HepG2 (cell line): Measurements from ENCODE around the gene STEAP2. TPM values are rescaled to one million over a fixed set of nuclear protein-coding genes. Genes with fewer than 3 reads are reported as not detected.

Experiments used
- BRCA1 ChIP-seq: sonication (generic); formaldehyde crosslinking; IDR thresholded peaks from 2 replicates; pipeline ENCODE4 v1.4.0; 2020; ENCODE audit warnings: missing genetic modification reagents
- CBX1 ChIP-seq: IDR thresholded peaks from one replicate; pipeline ENCODE4 v1.6.1; 2016; ENCODE audit warnings: antibody characterized with exemption, low read depth
- FOXJ3 ChIP-seq: sonication (generic); formaldehyde crosslinking; IDR thresholded peaks from 2 replicates; pipeline ENCODE4 v1.4.0; 2020; ENCODE audit warnings: missing genetic modification reagents, mild to moderate bottlenecking, borderline replicate concordance
- IRX3 ChIP-seq: sonication (generic); formaldehyde crosslinking; IDR thresholded peaks from 2 replicates; pipeline ENCODE4 v1.8.1; 2023; ENCODE audit warnings: mild to moderate bottlenecking, low read depth, missing genetic modification reagents, borderline replicate concordance
- ISL2 ChIP-seq: sonication (generic); formaldehyde crosslinking; IDR thresholded peaks from 2 replicates; pipeline ENCODE4 v1.5.0; 2020; ENCODE audit warnings: missing genetic modification reagents
- KLF11 ChIP-seq: IDR thresholded peaks from 2 replicates; pipeline ENCODE4 v1.6.1; 2016; ENCODE audit warnings: missing compliant biosample characterization
- KLF16 ChIP-seq, 2 experiments: sonication (generic) in 1 of 2; formaldehyde crosslinking in 1 of 2; IDR thresholded peaks; 2 replicates each; pipeline versions ENCODE4 v1.6.1 to v1.8.0; 2016 to 2023; ENCODE audit warnings: missing genetic modification reagents in 2 of 2, missing compliant biosample characterization in 1 of 2
- KMT2B ChIP-seq: IDR thresholded peaks from 2 replicates; pipeline ENCODE4 v1.6.1; 2016; ENCODE audit warnings: missing genetic modification reagents, missing compliant biosample characterization
- MAZ ChIP-seq, 2 experiments: sonication (generic) in 1 of 2; formaldehyde crosslinking in 1 of 2; IDR thresholded peaks; 2 replicates each; pipeline versions ENCODE4 v1.5.0 to v1.6.1; 2012 to 2020; ENCODE audit warnings: low read depth in 2 of 2, mild to moderate bottlenecking in 2 of 2, borderline replicate concordance in 1 of 2, improper control_type of control experiment in 1 of 2, low read length in 1 of 2, missing genetic modification reagents in 1 of 2, moderate library complexity in 1 of 2
- PHF21A ChIP-seq: sonication (generic); formaldehyde crosslinking; IDR thresholded peaks from 2 replicates; pipeline ENCODE4 v1.5.0; 2020; ENCODE audit warnings: mild to moderate bottlenecking, missing genetic modification reagents
- PHF8 ChIP-seq: sonication (generic); formaldehyde crosslinking; IDR thresholded peaks from 2 replicates; pipeline ENCODE4 v1.5.0; 2020; ENCODE audit warnings: missing genetic modification reagents
- THAP11 ChIP-seq: IDR thresholded peaks from 2 replicates; pipeline ENCODE4 v1.6.1; 2016; ENCODE audit warnings: missing biosample characterization, missing genetic modification reagents
- TMF1 ChIP-seq: sonication (generic); formaldehyde crosslinking; IDR thresholded peaks from 2 replicates; pipeline ENCODE4 v1.8.1; 2022; ENCODE audit warnings: low read depth, missing genetic modification reagents
- ZKSCAN8 ChIP-seq: IDR thresholded peaks from 2 replicates; pipeline ENCODE4 v1.6.1; 2016; ENCODE audit warnings: borderline replicate concordance, missing genetic modification reagents, missing compliant biosample characterization
- ZNF160 ChIP-seq: sonication (generic); formaldehyde crosslinking; IDR thresholded peaks from 2 replicates; pipeline ENCODE4 v1.8.0; 2022; ENCODE audit warnings: mild to moderate bottlenecking, inconsistent platforms, missing genetic modification reagents
- ZNF251 ChIP-seq: sonication (generic); formaldehyde crosslinking; IDR thresholded peaks from 2 replicates; pipeline ENCODE4 v1.9.0; 2021; ENCODE audit warnings: mild to moderate bottlenecking, missing genetic modification reagents
- ZNF274 ChIP-seq: sonication (generic); formaldehyde crosslinking; IDR thresholded peaks from 2 replicates; pipeline ENCODE4 v1.5.1; 2020; ENCODE audit warnings: mild to moderate bottlenecking, missing genetic modification reagents
- ZNF333 ChIP-seq: sonication (generic); formaldehyde crosslinking; IDR thresholded peaks from 2 replicates; pipeline ENCODE4 v1.4.0; 2020; ENCODE audit warnings: mild to moderate bottlenecking, missing genetic modification reagents, borderline replicate concordance
- ZNF33B ChIP-seq: sonication (generic); formaldehyde crosslinking; IDR thresholded peaks from 2 replicates; pipeline ENCODE4 v1.5.1; 2020; ENCODE audit warnings: mild to moderate bottlenecking, missing genetic modification reagents
- ZNF407 ChIP-seq: sonication (generic); formaldehyde crosslinking; IDR thresholded peaks from one replicate; pipeline ENCODE4 v1.5.1; 2020; ENCODE audit warnings: mild to moderate bottlenecking, missing genetic modification reagents; ENCODE audit errors: not compliant biosample characterization
- ZNF451 ChIP-seq: sonication (generic); formaldehyde crosslinking; IDR thresholded peaks from 2 replicates; pipeline ENCODE4 v1.5.0; 2020; ENCODE audit warnings: mild to moderate bottlenecking, missing genetic modification reagents
- ZNF543 ChIP-seq: sonication (generic); formaldehyde crosslinking; IDR thresholded peaks from 2 replicates; pipeline ENCODE4 v1.4.0; 2020; ENCODE audit warnings: mild to moderate bottlenecking, missing genetic modification reagents
- ZNF841 ChIP-seq: sonication (generic); formaldehyde crosslinking; IDR thresholded peaks from 2 replicates; pipeline ENCODE4 v1.8.1; 2023; ENCODE audit warnings: missing genetic modification reagents, borderline replicate concordance
- polyA plus RNA-seq, 8 experiments: library from polyadenylated mRNA; depleted of rRNA in 3 of 8; stranded (reverse) in 7 of 8; unstranded in 1 of 8; fragments of >200 nt; fragmentation: Illumina TruSeq in 4 of 8; extraction: Trizol in 4 of 8; gene quantifications; 2 replicates each; pipeline versions ENCODE4 v1.2.1 to v1.2.3, GENCODE V29; 2011 to 2016; ENCODE audit warnings: low read depth in 4 of 8, missing spikeins in 1 of 8, mixed read lengths in 1 of 8; ENCODE audit not compliant: insufficient read depth in 1 of 8
- total RNA-seq, 5 experiments: library from RNA; depleted of rRNA; stranded (reverse); fragments of >200 nt; fragmentation: Illumina TruSeq; extraction: Trizol; gene quantifications; 2 replicates each; pipeline ENCODE4 v1.2.3, GENCODE V29; 2016; ENCODE audit warnings: low read depth in 1 of 5

STEAP2 gene
- total and polyA plus RNA-seq, 2 of the 13 experiments (the other 11 are each of a cell fraction or from before 2014, with no cell fraction given) = 4.3 to 4.4 TPM

DNA sequence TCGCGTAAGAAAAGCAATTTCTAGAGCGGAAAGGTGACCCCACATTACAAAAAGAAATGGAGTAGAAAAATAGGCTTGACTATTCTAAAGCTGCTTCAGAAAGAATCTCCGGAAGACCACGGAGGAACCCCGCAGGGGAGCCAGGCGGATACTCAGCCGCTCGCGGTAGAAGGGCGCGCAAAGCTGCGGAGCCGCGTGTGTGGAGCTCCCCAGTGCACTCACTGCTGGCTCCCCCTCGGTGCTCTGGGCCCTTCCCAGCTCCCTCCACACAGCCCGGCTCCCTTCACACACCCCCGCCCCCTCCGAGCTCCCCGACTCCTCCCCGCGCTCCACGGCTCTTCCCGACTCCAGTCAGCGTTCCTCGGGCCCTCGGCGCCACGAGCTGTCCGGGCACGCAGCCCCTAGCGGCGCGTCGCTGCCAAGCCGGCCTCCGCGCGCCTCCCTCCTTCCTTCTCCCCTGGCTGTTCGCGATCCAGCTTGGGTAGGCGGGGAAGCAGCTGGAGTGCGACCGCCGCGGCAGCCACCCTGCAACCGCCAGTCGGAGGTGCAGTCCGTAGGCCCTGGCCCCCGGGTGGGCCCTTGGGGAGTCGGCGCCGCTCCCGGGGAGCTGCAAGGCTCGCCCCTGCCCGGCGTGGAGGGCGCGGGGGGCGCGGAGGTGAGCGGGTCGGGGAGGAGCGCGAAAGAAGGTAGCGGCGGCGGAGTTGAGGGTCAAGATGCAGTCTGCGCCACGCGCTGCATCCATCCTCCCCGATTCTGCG lies at the start of gene STEAP2 (continued):
- peak; percentile 92 for TF ChIP-seq ZNF407 (CRISPR knock-in tag)
- TF ChIP-seq ZNF274 (CRISPR knock-in tag) = peak; percentile 74; the same call in 1 of the 2 replicates
- TF ChIP-seq ZNF160 (CRISPR knock-in tag) = peak; percentile 31; the same call in 1 of the 2 replicates
- TF ChIP-seq MAZ (IDR thresholded peaks at IDR 0.05; ENCODE audit: borderline replicate concordance, low read depth, low read length) = peak; percentile 65; the same call in 1 of the 2 replicates
- TF ChIP-seq MAZ (CRISPR knock-in tag; IDR thresholded peaks at IDR 0.05; ENCODE audit: low read depth) = peak; percentile 98
- peak; percentile 94 for TF ChIP-seq PHF8
- TF ChIP-seq TMF1 (CRISPR knock-in tag) = peak; percentile 37; the same call in 1 of the 2 replicates
- TF ChIP-seq ZNF333 (CRISPR knock-in tag) = 0 out of 2 replicates have a peak, but pooled peaks have one; percentile 82
- TF ChIP-seq ZNF543 (CRISPR knock-in tag) = peak; percentile 78
- TF ChIP-seq PHF21A (CRISPR knock-in tag) = peak; percentile 47; the same call in 1 of the 2 replicates
- peak; percentile 88 for TF ChIP-seq KMT2B (CRISPR knock-in tag)
- peak; percentile 70; the same call in 1 of the 2 replicates for TF ChIP-seq ZNF841 (CRISPR knock-in tag)
- TF ChIP-seq KLF16 (CRISPR knock-in tag; IDR thresholded peaks at IDR 0.05) = peak in 1 of 2 experiments; percentile 75; a peak in 2 of 4 replicates
- TF ChIP-seq FOXJ3 (CRISPR knock-in tag) = peak; percentile 53; the same call in 1 of the 2 replicates
- peak; percentile 67 for TF ChIP-seq CBX1
- no peak for TF ChIP-seq ZNF251 (CRISPR knock-in tag)
- TF ChIP-seq IRX3 = 0 out of 2 replicates have a peak, but pooled peaks have one; percentile 38
- TF ChIP-seq ISL2 = no peak
- TF ChIP-seq ZKSCAN8 (CRISPR knock-in tag) = no peak
- TF ChIP-seq KLF11 = no peak
- no peak for TF ChIP-seq BRCA1 (CRISPR knock-in tag)
- TF ChIP-seq ZNF451 (CRISPR knock-in tag) = peak; percentile 93
- peak; percentile 49; the same call in 1 of the 2 replicates for TF ChIP-seq THAP11
- 0 out of 2 replicates have a peak, but pooled peaks have one; percentile 32 for TF ChIP-seq ZNF33B (CRISPR knock-in tag)
